GM13976 (cell line): ENCODE measurements around the gene SCUBE3.

ENCODE experiments used
- DNase-seq: peaks from one replicate; pipeline ENCODE4 v3.0.0; 2012; ENCODE audit warnings: low spot score
- CTCF ChIP-seq: IDR thresholded peaks from 2 replicates; pipeline ENCODE4 v1.5.1; 2012; ENCODE audit warnings: borderline replicate concordance, mild to moderate bottlenecking; ENCODE audit not compliant: insufficient read depth; ENCODE audit errors: extremely low read depth, missing control alignments, control extremely low read depth
- in situ Hi-C: fragments of 300-500 bp; cut with MboI; formaldehyde crosslinking; loops from one replicate; pipeline ENCODE4 v1.12.0; 2022; ENCODE audit warnings: low sequenced_read_pairs, mixed read lengths, inconsistent platforms; ENCODE audit not compliant: unreplicated experiment

SCUBE3 gene

GRCh38 chr6:35273822-35274559 lies 60.2 kb downstream of the SCUBE3 start:
- in situ Hi-C loops: no loop called here
- DNase-seq: no peak

GRCh38 chr6:35275744-35276260 lies 62.0 kb downstream of the SCUBE3 start:
- DNase-seq: no peak
- in situ Hi-C loops: no loop called here
- TF ChIP-seq CTCF: no peak

More at GRCh38 chr6:35273822-35274559, 60.2 kb downstream of the SCUBE3 start:
- TF ChIP-seq CTCF: no peak

GRCh38 chr6:35278708-35279107 lies 65.0 kb downstream of the SCUBE3 start:
- in situ Hi-C loops: no loop called here
- no peak for TF ChIP-seq CTCF

GRCh38 chr6:35280903-35281302 lies 67.1 kb downstream of the SCUBE3 start:
- in situ Hi-C loops: no loop called here
- DNase-seq: no peak
- no peak for TF ChIP-seq CTCF

More at GRCh38 chr6:35278708-35279107, 65.0 kb downstream of the SCUBE3 start:
- no peak for DNase-seq

- no peak for TF ChIP-seq CTCF
- DNase-seq: no peak
- in situ Hi-C loops: no loop called here
These were observed 68.7 kb downstream of the SCUBE3 start for GRCh38 chr6:35282472-35282871.

GRCh38 chr6:35283361-35283760 lies 69.6 kb downstream of the SCUBE3 start:
- DNase-seq: no peak
- in situ Hi-C loops: no loop called here
- no peak for TF ChIP-seq CTCF
